ENCODE data around the gene GRID1. TPM values are rescaled to one million over a fixed set of nuclear protein-coding genes. Genes with fewer than 3 reads are reported as not detected.

GRID1 gene
- total RNA-seq, 2 donors from 2014 or later = 0.27 to 0.85 TPM

GRCh38 chr10:86261470-86261869 is 105.1 kb downstream of the GRID1 start:
- no peak overlapping the region for H3K4me3 ChIP-seq
- H3K9me3 ChIP-seq = no peaks in the 10 kb centered on the region
- no peak overlapping the region for H3K27ac ChIP-seq
- DNase-seq (ENCODE audit: low spot score) (no peak), ATAC-seq (ENCODE audit: insufficient number of reproducible peaks, low FRiP score, low read depth) (no peak)
- TF ChIP-seq CTCF (IDR thresholded peaks at IDR 0.05) = no peak
- no peaks in the 10 kb centered on the region for H3K27me3 ChIP-seq (replicated peaks; ENCODE audit: insufficient read depth)
- H3K36me3 ChIP-seq = no peaks in the 10 kb centered on the region
- no peaks in the 10 kb centered on the region for H3K4me1 ChIP-seq (ENCODE audit: control insufficient read depth in 1 of 2, low read depth in 2 of 2)

GRCh38 chr10:86260564-86260963 is 106.0 kb downstream of the GRID1 start:
- no peaks in the 10 kb centered on the region for H3K4me1 ChIP-seq (ENCODE audit: control insufficient read depth in 1 of 2, low read depth in 2 of 2)
- no peak for TF ChIP-seq CTCF (IDR thresholded peaks at IDR 0.05)
- H3K36me3 ChIP-seq = no peaks in the 10 kb centered on the region
- DNase-seq (ENCODE audit: low spot score) (no peak), ATAC-seq (ENCODE audit: insufficient number of reproducible peaks, low FRiP score, low read depth) (no peak)
- no peak overlapping the region for H3K27ac ChIP-seq
- no peak overlapping the region for H3K4me3 ChIP-seq
- no peaks in the 10 kb centered on the region for H3K27me3 ChIP-seq (replicated peaks; ENCODE audit: insufficient read depth)
- no peaks in the 10 kb centered on the region for H3K9me3 ChIP-seq

- ATAC-seq (ENCODE audit: insufficient number of reproducible peaks, low FRiP score, low read depth) = no peak
- no peaks in the 10 kb centered on the region for H3K27me3 ChIP-seq (replicated peaks; ENCODE audit: insufficient read depth)
- H3K36me3 ChIP-seq = no peaks in the 10 kb centered on the region
- TF ChIP-seq CTCF (IDR thresholded peaks at IDR 0.05) = no peak
- no peak overlapping the region for H3K4me3 ChIP-seq
- H3K9me3 ChIP-seq = no peaks in the 10 kb centered on the region
- no peaks in the 10 kb centered on the region for H3K4me1 ChIP-seq (ENCODE audit: control insufficient read depth in 1 of 2, low read depth in 2 of 2)
- no peak for DNase-seq (ENCODE audit: low spot score)
- H3K27ac ChIP-seq = no peak overlapping the region
These were observed 106.6 kb downstream of the GRID1 start for GRCh38 chr10:86259901-86260562.

GRCh38 chr10:86258941-86259340 is 107.7 kb downstream of the GRID1 start:
- Histone ChIP-seq H3K36me3 (no peaks in the 10 kb centered on the region), H3K4me3 (no peak overlapping the region), H3K27me3 (replicated peaks; ENCODE audit: insufficient read depth) (no peaks in the 10 kb centered on the region), H3K9me3 (no peaks in the 10 kb centered on the region), H3K4me1 (ENCODE audit: control insufficient read depth in 1 of 2, low read depth in 2 of 2) (no peaks in the 10 kb centered on the region), H3K27ac (no peak overlapping the region)
- no peak for DNase-seq (ENCODE audit: low spot score)
- no peak for TF ChIP-seq CTCF (IDR thresholded peaks at IDR 0.05)
- no peak for ATAC-seq (ENCODE audit: insufficient number of reproducible peaks, low FRiP score, low read depth)

GRCh38 chr10:86258499-86258898 is 108.1 kb downstream of the GRID1 start:
- Histone ChIP-seq H3K27ac (no peak overlapping the region), H3K4me3 (no peak overlapping the region), H3K4me1 (ENCODE audit: control insufficient read depth in 1 of 2, low read depth in 2 of 2) (no peaks in the 10 kb centered on the region), H3K9me3 (no peaks in the 10 kb centered on the region), H3K36me3 (no peaks in the 10 kb centered on the region), H3K27me3 (replicated peaks; ENCODE audit: insufficient read depth) (no peaks in the 10 kb centered on the region)
- no peak for DNase-seq (ENCODE audit: low spot score)
- TF ChIP-seq CTCF (IDR thresholded peaks at IDR 0.05) = no peak
- no peak for ATAC-seq (ENCODE audit: insufficient number of reproducible peaks, low FRiP score, low read depth)
